ENCODE measurements around the gene GBGT1. TPM values are rescaled to one million over a fixed set of nuclear protein-coding genes. Genes with fewer than 3 reads are reported as not detected.

The GBGT1 gene
- total RNA-seq, 4 donors from 2014 or later: 7.0 to 49.5 (median 14.1) TPM

DNA sequence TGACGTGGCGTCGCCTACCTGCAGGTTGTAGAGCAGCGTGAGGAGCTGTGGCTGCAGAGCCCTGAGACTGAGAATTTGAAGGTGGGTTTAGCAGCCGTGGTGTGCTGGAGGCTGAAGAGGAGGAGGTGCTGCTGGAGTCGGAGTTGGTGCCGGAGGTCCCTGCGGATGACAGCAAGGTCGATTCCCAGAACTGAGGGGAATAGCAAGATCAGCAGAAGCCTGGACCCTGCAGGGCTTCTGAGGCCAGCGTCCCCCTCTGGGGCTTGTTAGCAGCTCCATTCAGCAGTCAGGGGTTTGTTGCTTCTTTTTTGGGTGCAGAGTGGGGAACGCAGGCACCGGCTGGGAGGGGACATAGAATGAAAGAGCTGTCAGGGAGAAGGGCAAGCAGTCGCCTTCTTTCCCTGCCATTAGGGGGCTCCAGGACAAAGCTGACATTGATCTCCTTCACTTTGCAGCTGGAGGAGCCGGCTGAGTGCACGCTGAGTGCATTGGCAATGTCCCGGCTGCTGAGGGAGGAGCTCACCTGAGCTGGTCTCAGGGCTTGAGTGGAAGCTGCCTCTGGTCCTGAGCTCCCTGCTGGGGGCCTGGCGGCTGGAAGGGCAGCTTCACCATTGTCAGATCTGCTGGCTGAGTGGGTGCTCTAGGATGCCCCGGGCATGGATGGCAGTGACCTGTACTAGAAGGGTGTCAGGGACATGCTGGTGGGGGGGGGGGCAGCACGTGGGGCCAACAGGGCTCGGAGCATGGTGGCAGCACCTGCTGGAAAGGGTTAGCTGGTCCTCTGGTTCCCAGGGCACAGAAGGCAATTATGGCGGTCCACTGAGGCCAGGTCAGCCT, 24.5 kb upstream of the GBGT1 start:
- no peaks in the 10 kb centered on the region for H3K9me3 ChIP-seq
- no peaks in the 10 kb centered on the region for H3K36me3 ChIP-seq
- TF ChIP-seq POLR2A (IDR thresholded peaks at IDR 0.05): no peak
- TF ChIP-seq, protein P1, sequence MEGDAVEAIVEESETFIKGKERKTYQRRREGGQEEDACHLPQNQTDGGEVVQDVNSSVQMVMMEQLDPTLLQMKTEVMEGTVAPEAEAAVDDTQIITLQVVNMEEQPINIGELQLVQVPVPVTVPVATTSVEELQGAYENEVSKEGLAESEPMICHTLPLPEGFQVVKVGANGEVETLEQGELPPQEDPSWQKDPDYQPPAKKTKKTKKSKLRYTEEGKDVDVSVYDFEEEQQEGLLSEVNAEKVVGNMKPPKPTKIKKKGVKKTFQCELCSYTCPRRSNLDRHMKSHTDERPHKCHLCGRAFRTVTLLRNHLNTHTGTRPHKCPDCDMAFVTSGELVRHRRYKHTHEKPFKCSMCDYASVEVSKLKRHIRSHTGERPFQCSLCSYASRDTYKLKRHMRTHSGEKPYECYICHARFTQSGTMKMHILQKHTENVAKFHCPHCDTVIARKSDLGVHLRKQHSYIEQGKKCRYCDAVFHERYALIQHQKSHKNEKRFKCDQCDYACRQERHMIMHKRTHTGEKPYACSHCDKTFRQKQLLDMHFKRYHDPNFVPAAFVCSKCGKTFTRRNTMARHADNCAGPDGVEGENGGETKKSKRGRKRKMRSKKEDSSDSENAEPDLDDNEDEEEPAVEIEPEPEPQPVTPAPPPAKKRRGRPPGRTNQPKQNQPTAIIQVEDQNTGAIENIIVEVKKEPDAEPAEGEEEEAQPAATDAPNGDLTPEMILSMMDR (IDR thresholded peaks at IDR 0.05): peak in 3 of 6 experiments; percentile 30 to 52 (median 44)
- peak in 1 of 3 donors; percentile 57 for DNase-seq
- no peak overlapping the region for H3K27ac ChIP-seq
- no peaks in the 10 kb centered on the region for H3K27me3 ChIP-seq
- no peak overlapping the region for H3K4me3 ChIP-seq
- peaks cover 0 to 6% (median 0%) of the 10 kb centered on the region in 4 donors for H3K4me1 ChIP-seq

DNA sequence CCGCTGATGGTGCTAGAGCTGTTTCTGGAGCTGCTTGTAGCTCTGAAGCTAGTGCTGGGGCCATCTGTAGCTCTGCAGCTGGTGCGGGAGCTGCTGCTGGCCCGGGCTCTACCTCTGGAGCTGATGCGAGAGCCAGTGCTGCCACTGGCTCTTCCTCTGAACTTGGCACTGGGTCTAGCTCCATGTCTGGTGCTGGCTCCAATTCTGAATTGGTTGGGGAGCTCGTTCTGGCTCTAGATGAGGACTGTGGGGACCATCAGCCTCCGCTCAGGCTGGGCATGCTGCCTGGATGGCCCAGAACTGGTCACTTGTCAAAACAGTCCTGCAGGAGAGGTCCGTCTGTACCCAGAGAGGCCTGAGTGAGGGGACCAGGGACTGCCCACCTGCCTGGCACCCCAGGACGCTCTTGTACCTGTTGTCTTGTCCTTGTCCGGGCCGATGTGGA, 23.9 kb upstream of the GBGT1 start:
- H3K4me1 ChIP-seq: peaks cover 0 to 6% (median 0%) of the 10 kb centered on the region in 4 donors
- H3K36me3 ChIP-seq: no peaks in the 10 kb centered on the region
- H3K27ac ChIP-seq: no peak overlapping the region
- TF ChIP-seq, protein P1 (IDR thresholded peaks at IDR 0.05): no peak
- H3K4me3 ChIP-seq: no peak overlapping the region
- no peaks in the 10 kb centered on the region for H3K9me3 ChIP-seq
- no peak for DNase-seq
- H3K27me3 ChIP-seq: no peaks in the 10 kb centered on the region

DNA sequence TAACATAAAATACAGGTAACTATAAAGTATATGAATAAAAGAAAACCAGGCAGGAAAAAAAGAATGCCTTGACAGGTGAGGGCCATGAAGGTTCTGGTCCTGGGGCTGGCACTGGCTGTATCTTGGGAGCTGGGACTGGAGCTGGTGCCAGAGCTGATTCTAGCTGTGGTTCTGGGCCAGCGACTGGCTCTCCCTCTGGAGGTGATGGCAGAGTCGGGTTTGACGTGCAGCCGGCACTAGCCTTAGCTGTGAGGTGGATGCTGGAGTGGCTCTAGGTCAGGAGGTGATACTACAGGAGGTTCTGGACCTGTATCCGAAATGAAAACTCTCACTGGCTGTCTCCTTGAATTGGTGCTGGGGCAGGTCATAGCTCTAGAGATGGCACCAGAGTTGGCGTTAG, 23.0 kb upstream of the GBGT1 start:
- DNase-seq: no peak
- TF ChIP-seq POLR2A (IDR thresholded peaks at IDR 0.05): no peak
- TF ChIP-seq, protein P1 (IDR thresholded peaks at IDR 0.05): no peak
- Histone ChIP-seq H3K9me3 (no peaks in the 10 kb centered on the region), H3K27ac (no peak overlapping the region), H3K4me1 (peaks cover 0 to 6% (median 0%) of the 10 kb centered on the region in 4 donors), H3K36me3 (no peaks in the 10 kb centered on the region), H3K4me3 (no peak overlapping the region), H3K27me3 (no peaks in the 10 kb centered on the region)

DNA sequence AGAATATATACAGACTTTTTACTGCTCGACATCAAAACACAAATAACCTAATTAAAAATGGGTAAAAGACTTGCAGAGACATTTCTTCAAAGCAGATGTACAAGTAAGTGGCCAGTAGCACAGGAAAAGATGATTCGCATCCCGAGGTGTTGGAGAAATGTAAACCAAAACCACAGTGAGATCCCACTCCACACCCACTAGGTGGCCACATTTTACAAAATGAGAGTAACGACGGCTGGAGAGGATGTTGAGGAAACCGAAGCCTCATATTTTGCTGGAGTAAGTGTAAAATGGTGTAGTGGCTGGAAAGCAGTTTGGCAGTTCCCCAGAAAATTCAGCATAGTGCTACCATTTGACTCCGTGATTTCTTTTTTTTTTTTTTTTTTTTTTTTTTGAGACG, 21.3 kb upstream of the GBGT1 start:
- no peaks in the 10 kb centered on the region for H3K9me3 ChIP-seq
- H3K27me3 ChIP-seq: no peaks in the 10 kb centered on the region
- peaks cover 0 to 6% (median 0%) of the 10 kb centered on the region in 4 donors for H3K4me1 ChIP-seq
- H3K4me3 ChIP-seq: no peak overlapping the region
- DNase-seq: peak in 1 of 3 donors; percentile 60
- no peaks in the 10 kb centered on the region for H3K36me3 ChIP-seq
- no peak overlapping the region for H3K27ac ChIP-seq
- TF ChIP-seq, protein P1 (IDR thresholded peaks at IDR 0.05): peak in 5 of 6 experiments; percentile 41 to 73 (median 71)
- no peak for TF ChIP-seq POLR2A (IDR thresholded peaks at IDR 0.05)

DNA sequence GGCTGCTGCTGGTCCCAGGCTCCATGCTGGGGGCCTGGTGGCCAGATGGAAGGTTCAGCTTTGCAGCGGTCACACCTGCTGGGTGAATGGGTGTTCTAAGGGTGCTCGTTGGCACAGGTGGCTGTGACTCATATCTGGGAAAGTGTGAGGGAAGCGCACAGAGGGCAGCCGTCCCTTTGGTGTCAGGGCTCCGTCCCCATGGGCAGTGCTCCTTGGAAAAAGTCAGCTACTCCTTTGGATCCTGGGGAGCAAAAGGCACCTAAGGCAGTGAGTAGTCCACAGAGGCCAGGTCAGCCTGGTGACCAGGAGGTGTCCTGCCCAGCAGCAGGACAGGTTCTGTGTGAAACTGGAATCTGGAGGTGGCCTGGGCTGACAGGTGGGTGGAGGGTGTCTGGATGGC, 18.4 kb upstream of the GBGT1 start:
- TF ChIP-seq POLR2A (IDR thresholded peaks at IDR 0.05): no peak
- TF ChIP-seq, protein P1 (IDR thresholded peaks at IDR 0.05): no peak
- H3K36me3 ChIP-seq: no peaks in the 10 kb centered on the region
- H3K27me3 ChIP-seq: no peaks in the 10 kb centered on the region
- H3K4me3 ChIP-seq: no peak overlapping the region
- H3K4me1 ChIP-seq: peaks cover 0 to 6% (median 0%) of the 10 kb centered on the region in 4 donors
- H3K27ac ChIP-seq: no peak overlapping the region
- DNase-seq: no peak
- no peaks in the 10 kb centered on the region for H3K9me3 ChIP-seq

Data from Peyer's patch (tissue), 4 donors.